ENCODE measurements around the gene NOP53.

GRCh38 chr19:47801270-47801669, 55.9 kb downstream of the NOP53 start:
- TF ChIP-seq, protein P1, sequence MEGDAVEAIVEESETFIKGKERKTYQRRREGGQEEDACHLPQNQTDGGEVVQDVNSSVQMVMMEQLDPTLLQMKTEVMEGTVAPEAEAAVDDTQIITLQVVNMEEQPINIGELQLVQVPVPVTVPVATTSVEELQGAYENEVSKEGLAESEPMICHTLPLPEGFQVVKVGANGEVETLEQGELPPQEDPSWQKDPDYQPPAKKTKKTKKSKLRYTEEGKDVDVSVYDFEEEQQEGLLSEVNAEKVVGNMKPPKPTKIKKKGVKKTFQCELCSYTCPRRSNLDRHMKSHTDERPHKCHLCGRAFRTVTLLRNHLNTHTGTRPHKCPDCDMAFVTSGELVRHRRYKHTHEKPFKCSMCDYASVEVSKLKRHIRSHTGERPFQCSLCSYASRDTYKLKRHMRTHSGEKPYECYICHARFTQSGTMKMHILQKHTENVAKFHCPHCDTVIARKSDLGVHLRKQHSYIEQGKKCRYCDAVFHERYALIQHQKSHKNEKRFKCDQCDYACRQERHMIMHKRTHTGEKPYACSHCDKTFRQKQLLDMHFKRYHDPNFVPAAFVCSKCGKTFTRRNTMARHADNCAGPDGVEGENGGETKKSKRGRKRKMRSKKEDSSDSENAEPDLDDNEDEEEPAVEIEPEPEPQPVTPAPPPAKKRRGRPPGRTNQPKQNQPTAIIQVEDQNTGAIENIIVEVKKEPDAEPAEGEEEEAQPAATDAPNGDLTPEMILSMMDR (IDR thresholded peaks at IDR 0.05), result no peak
- TF ChIP-seq POLR2A (IDR thresholded peaks at IDR 0.05), result no peak
